Activated CD4-positive, alpha-beta T cell treated with anti-CD3 and anti-CD28 coated beads for 48 hours (primary cell): ENCODE measurements around the gene PLA2R1.

Experiments
- DNase-seq: peaks from one replicate; pipeline ENCODE4 v3.0.0-alpha.2; 2020

PLA2R1 gene

DNA sequence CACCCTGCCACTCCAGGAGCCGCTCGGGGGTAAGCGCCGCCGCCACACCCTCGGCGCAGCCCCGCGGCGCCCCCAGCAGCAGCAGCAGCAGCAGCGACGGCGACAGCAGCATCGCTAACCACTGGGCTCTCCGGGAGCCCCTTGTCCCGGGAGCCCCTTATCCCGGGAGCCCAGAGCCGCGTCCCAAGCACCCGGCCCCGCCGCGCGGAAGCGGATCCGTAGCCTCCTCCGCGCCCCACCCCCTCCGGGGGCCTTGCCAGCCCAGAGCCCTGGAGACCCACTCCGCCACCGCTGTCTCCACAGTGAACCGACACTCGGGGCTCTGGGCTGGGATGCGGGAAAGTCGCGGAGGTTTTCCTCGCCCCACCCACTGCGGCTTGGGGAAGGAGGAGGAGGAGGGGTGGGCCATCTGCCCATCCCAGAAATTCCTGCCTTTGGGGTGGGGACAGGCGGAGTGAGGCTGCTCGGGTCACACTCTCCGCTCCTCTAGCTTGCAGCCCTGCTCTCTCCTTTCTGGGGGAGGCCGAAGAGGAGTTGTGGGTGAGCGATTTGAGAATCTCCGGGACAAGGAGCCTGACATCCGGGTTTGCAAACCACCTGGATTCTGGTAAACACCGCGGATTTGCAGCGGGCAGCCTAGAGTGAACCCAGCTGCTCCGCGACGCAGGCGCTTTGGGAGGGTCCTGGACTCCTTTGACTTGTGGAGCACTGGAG is at the start of gene PLA2R1:
TSS of gene PLA2R1 (minus strand) at position 324 of the 714 bp plus-strand sequence. CDS start at position 112, 212 bp downstream.
- peak; percentile 13 for DNase-seq

DNA sequence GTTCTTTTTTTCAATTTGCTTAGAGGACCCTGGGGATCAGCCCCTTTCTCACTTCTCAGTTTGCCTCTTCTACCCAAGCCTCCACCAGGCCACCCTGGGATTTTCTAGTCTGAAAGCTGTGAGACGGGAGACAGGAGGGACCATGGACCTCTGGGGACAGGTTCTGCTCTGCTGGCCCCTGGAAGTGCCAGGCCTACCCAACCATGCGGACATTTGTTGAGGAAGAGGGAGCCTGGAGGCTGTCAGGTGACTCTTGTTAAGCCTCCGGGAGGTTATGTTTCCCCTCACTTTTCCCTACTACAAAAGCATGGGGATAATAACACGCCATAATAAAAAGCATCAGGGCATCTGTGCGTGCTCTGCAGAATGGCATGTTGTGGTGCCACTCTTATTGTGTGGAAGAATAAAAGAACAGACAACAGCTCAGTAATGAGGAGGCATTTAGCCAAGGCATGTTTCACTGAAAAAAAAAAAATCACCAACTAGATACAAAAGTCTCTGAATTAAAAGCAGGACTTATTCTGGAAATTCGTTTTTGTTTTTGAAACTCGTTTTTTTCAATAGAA is 48.3 kb upstream of the PLA2R1 start:
- DNase-seq = no peak

GRCh38 chr2:160109939-160110673 is 47.7 kb upstream of the PLA2R1 start:
- peak; percentile 63 for DNase-seq

DNA sequence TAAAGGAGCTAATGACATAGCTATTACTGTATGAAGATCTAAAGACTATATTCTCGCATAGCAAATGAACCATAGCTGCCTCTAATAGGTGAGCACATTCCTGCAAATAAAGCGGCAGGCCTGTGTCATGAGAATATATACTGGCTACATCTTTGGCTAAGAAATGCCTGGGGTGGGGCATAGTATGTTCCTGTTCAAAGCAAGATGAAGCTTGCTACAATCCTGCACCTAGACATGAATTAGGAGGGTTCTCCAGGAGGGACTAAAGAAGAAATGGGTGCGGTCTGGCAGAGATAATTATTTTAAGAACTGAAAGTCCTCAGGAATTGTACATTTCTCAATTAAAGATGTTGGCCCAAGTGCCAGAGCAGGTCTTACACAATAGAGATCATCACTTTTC is 46.8 kb upstream of the PLA2R1 start:
- DNase-seq = no peak

- DNase-seq = no peak
These were observed 46.2 kb upstream of the PLA2R1 start for GRCh38 chr2:160108646-160109045.

- no peak for DNase-seq
These were observed 43.0 kb upstream of the PLA2R1 start for GRCh38 chr2:160105366-160105765.

DNA sequence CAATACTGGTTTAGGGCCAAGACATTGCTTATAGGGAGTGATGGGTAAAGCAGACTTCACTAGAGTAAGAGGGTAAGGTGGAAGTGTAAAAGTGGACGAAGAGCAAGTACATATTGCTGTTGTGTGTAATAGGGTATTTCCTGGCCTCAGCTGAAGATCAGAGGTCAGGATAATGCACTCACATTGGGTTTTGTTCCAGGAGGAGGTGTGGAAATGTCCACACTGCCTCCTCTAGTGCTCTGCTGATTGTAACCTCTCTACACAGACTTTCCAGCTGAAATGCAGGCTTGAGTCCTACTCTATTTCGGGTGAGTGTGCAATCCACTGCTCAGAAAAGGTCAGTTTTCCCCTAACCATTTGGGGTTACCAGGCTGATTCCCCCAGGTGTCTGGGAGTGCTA is 41.7 kb upstream of the PLA2R1 start:
- DNase-seq = no peak

- DNase-seq = no peak
These were observed 34.9 kb upstream of the PLA2R1 start for GRCh38 chr2:160097326-160097725.

DNA sequence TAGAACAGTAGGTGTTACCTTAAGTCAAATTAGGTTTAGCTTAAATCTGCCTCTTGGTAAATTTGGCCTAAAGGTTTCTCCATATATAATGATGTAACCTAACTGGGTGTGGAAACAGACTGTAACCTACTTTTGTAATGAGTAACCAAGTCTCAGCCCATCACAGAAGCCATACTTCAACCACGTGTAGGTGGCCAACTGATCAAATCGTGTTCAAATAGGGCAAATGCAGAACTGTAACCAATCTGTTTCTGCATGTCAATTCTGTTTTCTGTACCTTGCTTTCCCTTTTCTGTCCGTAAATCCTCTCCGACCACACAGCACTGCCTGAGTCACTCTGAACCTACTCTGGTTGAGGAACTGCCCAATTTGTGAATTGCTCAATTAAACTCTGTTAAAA is 34.0 kb upstream of the PLA2R1 start:
- peak; percentile 29 for DNase-seq

DNA sequence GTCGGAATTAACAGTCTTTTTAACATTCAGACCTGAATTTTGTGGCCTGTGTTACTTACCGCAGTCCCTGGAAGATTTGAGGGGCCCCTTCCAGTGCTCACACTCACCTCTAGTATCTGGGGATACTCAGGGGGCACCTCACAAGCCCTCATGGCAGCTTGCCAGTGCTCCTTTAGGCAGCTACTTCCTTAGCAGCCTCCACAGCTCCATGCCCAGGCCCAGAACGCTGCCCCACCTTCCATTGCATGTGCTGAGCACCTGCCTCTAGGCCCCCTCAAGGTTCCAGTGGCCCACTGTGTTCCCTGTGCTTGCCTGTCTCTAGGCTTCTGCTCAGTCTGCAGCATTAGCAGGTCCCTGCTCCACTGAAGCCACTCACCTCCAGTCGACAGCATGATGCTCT is 30.0 kb upstream of the PLA2R1 start:
- no peak for DNase-seq

DNA sequence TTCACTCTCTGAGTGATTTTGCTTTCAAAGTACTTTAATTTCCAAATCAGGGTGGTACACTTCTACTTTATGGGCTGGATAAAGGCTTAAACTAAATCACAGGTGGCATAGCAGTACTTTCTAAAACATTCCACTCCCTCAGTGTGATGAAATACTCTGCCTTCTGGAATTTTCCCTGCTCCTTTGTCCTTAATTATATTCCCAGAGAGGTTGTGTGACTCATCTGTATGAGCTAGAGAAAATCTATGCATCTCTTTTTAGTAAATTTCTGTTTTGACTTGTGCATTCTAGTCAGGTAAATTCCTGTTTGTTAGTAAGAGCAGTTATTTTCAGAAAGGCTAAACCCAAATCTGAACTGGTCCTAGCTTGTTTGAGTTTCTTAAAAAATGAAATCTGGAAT is 29.0 kb upstream of the PLA2R1 start:
- no peak for DNase-seq

- DNase-seq = no peak
These were observed 25.7 kb upstream of the PLA2R1 start for GRCh38 chr2:160087854-160088745.

GRCh38 chr2:160085662-160086061 is 23.2 kb upstream of the PLA2R1 start:
- DNase-seq = no peak

- DNase-seq = no peak
These were observed 15.7 kb upstream of the PLA2R1 start for GRCh38 chr2:160077912-160078810.

DNA sequence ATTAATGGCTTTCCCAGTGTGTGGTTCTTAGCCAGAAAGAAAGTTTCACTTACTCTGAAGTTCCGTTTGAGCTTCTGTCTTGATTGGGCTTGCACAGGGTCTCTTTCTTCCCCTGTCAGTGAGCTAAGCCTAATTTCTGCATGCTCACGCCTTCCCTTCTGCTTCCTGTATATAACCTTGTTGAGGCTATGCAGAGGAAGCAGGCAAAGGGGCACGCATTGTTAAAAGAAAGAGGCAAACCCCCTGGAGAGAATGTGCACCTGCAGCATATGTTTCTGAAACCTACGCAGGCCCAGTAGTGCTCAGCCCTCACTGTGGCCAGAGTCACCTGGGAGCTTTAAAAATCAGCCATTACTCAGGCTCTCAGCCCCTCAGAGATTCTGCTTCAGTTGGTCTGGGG is 14.5 kb upstream of the PLA2R1 start:
- no peak for DNase-seq

DNA sequence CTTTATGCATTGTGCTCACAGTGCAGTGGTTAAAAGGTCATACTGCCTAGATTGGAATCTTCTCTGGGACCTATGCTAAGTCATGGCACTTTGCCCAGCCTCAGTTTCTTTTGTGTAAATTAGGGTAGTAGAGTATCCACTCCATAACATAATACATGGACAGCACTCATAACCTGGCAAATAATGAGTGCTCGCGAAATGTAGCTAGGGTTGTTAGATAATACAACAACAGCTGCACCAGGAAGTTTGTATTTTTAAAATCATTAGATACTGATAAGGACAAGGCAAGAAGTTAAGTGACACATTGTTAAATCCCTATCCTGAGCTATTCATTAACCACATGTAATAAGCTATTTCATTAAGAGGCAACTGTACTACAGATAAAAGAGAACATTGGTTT is 13.8 kb upstream of the PLA2R1 start:
- no peak for DNase-seq

DNA sequence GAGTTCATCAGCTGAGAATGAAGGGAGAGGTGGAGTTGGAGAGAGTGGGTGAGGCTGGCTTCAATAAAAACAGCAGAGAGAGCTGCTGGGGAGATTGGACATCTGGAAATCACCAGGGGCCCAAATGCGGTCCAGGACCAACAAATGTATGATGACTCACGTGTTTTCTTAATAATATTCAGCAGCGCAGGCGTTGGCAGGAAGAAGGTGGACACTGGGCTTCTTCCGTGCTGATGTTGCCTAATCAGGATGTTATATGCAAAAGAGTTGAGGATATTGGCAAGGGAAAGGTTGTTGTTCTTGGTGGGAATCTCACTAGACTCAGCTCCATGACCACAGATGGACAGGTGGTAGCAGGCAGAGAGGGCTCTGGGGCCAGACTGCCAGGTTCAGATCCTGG is 12.8 kb upstream of the PLA2R1 start:
- no peak for DNase-seq

GRCh38 chr2:160073284-160073888 is 11.0 kb upstream of the PLA2R1 start:
- no peak for DNase-seq

DNA sequence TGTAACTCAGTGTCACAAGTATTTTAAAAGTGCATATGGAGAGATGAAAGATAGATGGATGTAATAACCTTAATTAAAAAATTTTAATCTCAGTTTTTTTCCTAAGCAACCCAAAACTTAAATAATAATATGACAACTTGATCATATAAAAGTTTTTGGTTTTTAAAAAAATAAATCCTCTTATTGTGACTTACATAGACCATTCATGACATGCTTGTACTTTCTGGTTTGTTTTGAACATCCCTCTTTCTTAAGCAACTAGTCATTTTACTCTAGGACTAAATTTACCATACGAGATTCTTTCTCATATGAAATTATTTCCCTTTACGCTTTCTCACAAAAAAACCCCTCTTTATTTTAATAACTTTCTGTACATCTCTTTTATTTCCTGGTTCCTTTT is 6.5 kb upstream of the PLA2R1 start:
- no peak for DNase-seq

- DNase-seq = no peak
These were observed 2.5 kb upstream of the PLA2R1 start for GRCh38 chr2:160064916-160065315.

GRCh38 chr2:160063879-160064612 is 1.6 kb upstream of the PLA2R1 start:
- DNase-seq = no peak
